ENCODE measurements around the gene RNF138. TPM values are rescaled to one million over a fixed set of nuclear protein-coding genes. Genes with fewer than 3 reads are reported as not detected.

RNF138 gene
- total and polyA plus RNA-seq, 10 of the 15 experiments (the other 5 are each of a cell fraction or from before 2014, with no cell fraction given), result 24.2 to 75.2 (median 40.1) TPM

DNA sequence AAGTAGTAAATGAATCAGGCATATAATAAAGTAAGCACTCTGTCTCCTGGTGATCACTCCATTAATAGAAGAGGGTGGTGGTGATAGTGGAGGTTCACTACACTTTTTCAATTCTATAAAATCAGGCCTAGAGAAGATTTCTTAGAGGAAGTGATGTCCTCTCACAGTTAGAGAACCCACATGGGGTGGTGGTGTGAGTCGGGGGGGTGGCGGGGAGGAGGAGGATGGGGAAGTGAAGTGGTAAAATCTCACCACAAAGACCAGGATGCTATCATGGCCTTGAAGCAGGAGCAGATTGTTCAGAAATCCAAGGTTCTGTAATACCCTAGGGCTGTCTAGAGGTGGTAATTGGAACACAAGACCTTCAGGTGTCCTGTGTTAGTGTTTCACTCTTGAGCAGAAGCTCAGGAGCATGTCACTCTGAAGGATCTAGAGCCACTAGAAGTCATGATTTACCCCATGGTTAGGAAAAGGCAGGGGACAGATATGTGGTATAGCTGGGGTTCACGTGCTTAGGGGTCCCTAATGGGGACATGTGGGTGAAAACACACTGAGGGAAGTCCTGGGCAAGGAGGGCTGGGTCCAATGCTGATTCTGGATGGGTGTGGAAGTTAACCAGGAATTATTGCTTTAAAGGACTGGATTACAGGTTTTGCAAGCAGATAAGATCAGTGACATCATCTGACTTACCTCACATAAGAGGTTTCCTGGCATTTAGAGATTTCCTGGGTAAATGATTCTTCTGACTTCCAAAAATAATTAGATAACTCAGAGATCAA is 42.1 kb upstream of the RNF138 start:
- CTCF ChIA-PET, result interaction anchor here (0.9 to 1.6 kb wide), 2 partner anchors 11 to 13 kb away, joined by 3 read pairs; no protein-coding TSS in a partner anchor
- SMC1A ChIA-PET (ENCODE audit: uncharacterized antibody, unreplicated experiment), result no interaction called here
- TF ChIP-seq ZNF207 (IDR thresholded peaks at IDR 0.05; ENCODE audit: borderline replicate concordance) (no peak), RELA (IDR thresholded peaks at IDR 0.05; ENCODE audit: borderline replicate concordance, partially characterized antibody) (no peak), SMC3 (IDR thresholded peaks at IDR 0.05; ENCODE audit: borderline replicate concordance, low read length) (no peak), SPI1 (IDR thresholded peaks at IDR 0.05; ENCODE audit: borderline replicate concordance, insufficient read depth, low read depth, low read length) (peak; percentile 6; the same call in 1 of the 2 replicates), BRCA1 (IDR thresholded peaks at IDR 0.05; ENCODE audit: low read depth, low read length) (no peak), ZNF217 (IDR thresholded peaks at IDR 0.05) (no peak), SMAD5 (IDR thresholded peaks at IDR 0.05; ENCODE audit: low read depth) (no peak), ESRRA (IDR thresholded peaks at IDR 0.05; ENCODE audit: low read length) (no peak), RUNX3 (IDR thresholded peaks at IDR 0.05; ENCODE audit: low read length) (peak; percentile 65), ZZZ3 (IDR thresholded peaks at IDR 0.05; ENCODE audit: control insufficient read depth, insufficient read length, low read depth) (no peak), RBBP5 (conservative IDR thresholded peaks at IDR 0.05) (no peak), NR2C2 (IDR thresholded peaks at IDR 0.05; ENCODE audit: borderline replicate concordance, control insufficient read depth, insufficient read length, low read depth) (no peak), TCF7 (IDR thresholded peaks at IDR 0.05; ENCODE audit: borderline replicate concordance) (no peak)
- no peak for DNase-seq (ENCODE audit: low read depth, low spot score)
- Histone ChIP-seq H3K36me3 (ENCODE audit: control insufficient read depth in 2 of 2, insufficient read depth in 2 of 2, low read length in 1 of 2) (no peaks in the 10 kb centered on the region), H2AFZ (ENCODE audit: control insufficient read depth, low read depth, low read length) (peak overlapping the region; percentile 48), H3K4me1 (ENCODE audit: control insufficient read depth, insufficient read depth, low read length) (peaks cover 15% of the 10 kb centered on the region), H3K9ac (ENCODE audit: control insufficient read depth, insufficient read depth, low read length) (peak overlapping the region; percentile 15; the same call in 1 of the 2 replicates), H3K4me2 (ENCODE audit: control insufficient read depth, insufficient read depth) (peak overlapping the region; percentile 59), H3K27ac (ENCODE audit: control insufficient read depth, insufficient read depth) (peak overlapping the region; percentile 58), H3K4me3 (no peak overlapping the region), H4K20me1 (ENCODE audit: control insufficient read depth, insufficient read depth) (no peaks in the 10 kb centered on the region), H3K79me2 (ENCODE audit: control insufficient read depth, insufficient read depth, low read length) (no peaks in the 10 kb centered on the region), H3K9me3 (replicated peaks; ENCODE audit: control insufficient read depth, insufficient read depth, low read length) (no peaks in the 10 kb centered on the region), H3K27me3 (replicated peaks in 1 of 2; ENCODE audit: control insufficient read depth in 2 of 2, insufficient read depth in 2 of 2, low read length in 1 of 2) (no peaks in the 10 kb centered on the region)
- ATAC-seq, result peak; percentile 67
- no peak for FAIRE-seq
- no TSS peak for BruUV-seq (replicated peaks)
- POLR2A ChIA-PET, result no interaction called here
- intact Hi-C loops (cut with micrococcal nuclease; ENCODE audit: unreplicated experiment) (no loop called here), in situ Hi-C loops (cut with MboI) (no loop called here)
- WGBS (ENCODE audit: insufficient coverage, insufficient replicate concordance, low lambda C conversion rate, missing lambda C conversion rate), result 44% methylated on average over 2 of the region's 3 CpGs
- RAD21 ChIA-PET (ENCODE audit: unreplicated experiment), result no interaction called here
